Lower leg skin (tissue), 3 donors: ENCODE results near the gene SMAD6.

Experiments used
- CTCF ChIP-seq, 3 donors: fragments of 450-650 bp; IDR thresholded peaks; one replicate each; pipeline ENCODE4 v1.5.1; 2016; ENCODE audit warnings: antibody characterized with exemption in 3 of 3, mild to moderate bottlenecking in 3 of 3, moderate library complexity in 2 of 3
- POLR2A ChIP-seq, 2 donors: fragments of 450-650 bp; IDR thresholded peaks; one replicate each; pipeline ENCODE4 v1.6.1; 2016 to 2017; ENCODE audit warnings: antibody characterized with exemption in 2 of 2, mild to moderate bottlenecking in 1 of 2, moderate library complexity in 1 of 2

- TF ChIP-seq CTCF (IDR thresholded peaks at IDR 0.05) (no peak), POLR2A (IDR thresholded peaks at IDR 0.05) (no peak)
Measured at GRCh38 chr15:66653852-66654251, 48.2 kb upstream of the SMAD6 start.
